ENCODE results near the gene GPS1.
A peak's percentile ranks its signal among the peaks of the same experiment; 100 is the strongest.
"Not testable (repeated sequence)": the region's sequence is repeated elsewhere in the genome, so short reads cannot be mapped to it uniquely, and the experiment has no call there.

GPS1 gene

DNA sequence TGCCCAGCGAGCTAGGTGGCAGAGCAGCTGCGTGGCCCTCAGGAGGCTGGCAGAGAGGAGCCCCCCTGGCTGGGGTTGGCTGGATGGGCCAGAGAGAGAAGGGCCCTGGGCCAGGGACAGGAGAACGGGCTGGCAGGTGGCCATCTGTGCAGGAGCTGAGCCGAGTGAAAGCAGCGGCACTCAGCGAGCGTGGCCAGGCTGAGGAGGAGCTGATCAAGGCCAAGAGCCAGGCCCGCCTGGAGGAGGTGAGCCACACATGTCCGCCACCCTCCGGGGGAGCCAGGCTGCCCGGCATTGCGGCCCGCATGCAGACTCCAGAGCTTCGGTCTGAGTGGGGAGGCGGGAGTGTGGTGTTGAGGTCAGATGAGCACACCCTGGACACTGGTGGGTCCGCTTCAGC lies 22.3 kb upstream of the GPS1 start:
- DNase-seq = no peak

DNA sequence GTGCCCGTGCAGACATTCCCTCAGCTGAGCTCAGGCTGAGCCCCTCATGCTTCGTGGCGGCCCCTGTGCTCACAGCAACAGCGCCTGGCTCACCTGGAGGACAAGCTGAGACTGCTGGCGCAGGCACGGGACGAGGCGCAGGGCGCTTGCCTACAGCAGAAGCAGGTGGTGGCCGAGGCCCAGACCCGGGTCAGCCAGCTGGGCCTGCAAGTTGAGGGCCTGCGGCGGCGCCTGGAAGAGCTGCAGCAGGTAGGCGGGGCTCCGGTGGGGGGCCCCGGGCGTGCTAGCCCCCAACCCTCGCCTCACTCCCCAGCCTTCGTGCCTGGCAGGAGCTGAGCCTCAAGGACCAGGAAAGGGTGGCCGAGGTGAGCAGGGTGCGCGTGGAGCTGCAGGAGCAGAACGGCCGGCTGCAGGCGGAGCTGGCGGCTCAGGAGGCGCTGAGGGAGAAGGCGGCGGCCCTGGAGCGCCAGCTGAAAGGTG lies 21.7 kb upstream of the GPS1 start:
- no peak for DNase-seq

DNA sequence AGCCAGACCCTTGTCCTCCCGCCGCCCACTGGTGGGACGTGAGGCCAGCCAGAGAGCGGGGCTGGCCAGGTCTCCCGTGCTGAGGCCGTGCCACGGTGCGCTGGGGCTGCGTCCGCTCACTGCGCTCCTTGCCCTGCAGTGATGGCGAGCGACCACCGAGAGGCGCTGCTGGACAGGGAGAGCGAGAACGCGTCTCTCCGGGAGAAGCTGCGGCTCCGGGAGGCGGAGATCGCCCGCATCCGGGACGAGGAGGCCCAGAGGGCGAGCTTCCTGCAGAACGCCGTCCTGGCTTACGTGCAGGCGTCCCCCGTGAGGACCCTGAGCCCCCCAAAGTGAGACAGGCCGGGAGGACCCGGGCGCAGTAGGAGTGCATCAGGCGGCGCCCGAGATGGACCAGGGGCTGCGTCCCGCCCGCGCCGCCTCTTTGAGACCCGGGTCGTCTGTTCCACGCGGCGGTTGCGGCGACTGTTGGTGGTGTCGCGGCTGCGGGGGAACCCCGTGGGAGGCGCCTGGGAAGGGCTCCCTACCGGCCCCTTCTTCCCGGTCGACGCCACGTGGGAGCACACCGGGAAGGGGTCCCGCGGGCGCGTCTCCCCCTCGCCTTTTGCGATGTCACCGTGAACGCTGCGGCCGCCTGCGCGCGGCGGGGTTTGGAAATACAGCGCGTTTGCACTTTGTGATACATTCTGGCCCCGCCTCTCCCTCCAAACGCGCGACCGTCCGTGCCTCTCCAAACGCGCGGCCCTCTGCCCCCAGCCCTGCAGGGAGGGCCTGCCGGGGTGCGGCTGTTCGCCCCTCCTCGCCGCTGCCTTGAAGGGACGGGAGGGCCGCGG lies 21.0 kb upstream of the GPS1 start:
- DNase-seq = peak; percentile 89

DNA sequence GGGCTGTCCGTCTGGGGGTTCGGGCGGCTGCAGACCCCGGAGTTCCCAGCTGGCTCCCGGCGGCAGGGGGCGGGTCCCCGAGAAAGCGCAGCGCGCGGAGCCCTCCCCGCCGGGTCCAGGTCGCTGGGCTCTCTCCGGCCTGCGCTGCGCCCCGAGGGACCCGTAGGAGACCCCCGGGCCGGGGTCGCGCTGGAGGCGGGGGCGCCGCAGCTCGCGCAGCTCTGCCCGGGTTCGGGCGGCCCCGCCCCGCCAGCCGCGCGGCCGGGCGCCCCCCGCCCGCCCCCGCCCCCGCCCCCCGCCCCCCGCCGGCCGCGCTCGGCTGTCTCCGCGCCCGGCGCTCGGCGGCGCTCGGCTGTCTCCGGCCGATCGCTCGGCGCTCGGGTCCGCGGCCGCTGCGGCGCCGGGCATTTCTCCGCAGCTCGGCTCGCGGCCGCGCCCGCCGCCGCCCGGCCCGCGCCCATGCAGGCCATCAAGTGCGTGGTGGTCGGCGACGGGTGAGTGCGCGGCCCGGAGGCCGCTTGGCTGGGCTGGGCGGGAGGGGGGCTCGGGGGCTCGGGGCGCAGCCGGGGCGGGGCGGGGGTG lies 20.3 kb upstream of the GPS1 start, which contains the start of gene RAC3:
Gene RAC3 (plus strand): TSS at position 376 of the 582 bp plus-strand sequence. CDS start 84 bp downstream, at position 460.
- DNase-seq = no peak

DNA sequence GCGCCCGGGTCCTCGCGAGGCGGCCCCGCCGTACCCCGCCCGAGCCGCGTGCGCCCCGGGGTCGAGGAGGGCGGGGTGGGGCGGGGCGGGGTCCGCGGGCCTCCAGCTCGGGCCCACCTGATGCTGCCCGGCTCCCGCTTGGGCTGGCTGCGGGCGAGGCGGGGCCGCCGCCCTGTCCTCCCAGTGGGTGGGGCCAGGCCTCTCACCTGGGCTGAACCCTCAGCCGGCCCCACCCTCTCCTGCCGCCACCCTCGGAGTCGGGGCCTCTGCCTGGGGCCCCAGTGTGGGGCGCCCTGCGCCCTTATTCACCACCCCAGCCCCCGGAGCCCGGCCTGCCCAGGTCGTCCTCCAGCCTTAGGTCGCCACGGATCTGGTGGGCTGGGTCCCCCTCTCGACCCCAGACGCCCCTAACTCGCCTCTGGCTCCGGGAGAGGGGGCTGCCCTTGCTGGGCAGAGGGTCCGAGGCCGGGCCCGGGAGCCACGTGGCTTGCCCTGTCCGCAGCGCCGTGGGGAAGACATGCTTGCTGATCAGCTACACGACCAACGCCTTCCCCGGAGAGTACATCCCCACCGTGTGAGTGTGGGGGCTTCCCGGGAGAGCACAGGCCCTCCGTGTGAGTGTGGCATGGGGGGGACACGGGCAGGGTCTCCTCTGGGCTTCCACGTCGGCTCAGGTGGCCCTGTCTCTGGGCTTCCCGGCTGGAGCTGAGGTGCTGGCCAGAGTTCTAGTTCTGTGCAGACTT lies 19.6 kb upstream of the GPS1 start:
- peak; percentile 63 for DNase-seq

DNA sequence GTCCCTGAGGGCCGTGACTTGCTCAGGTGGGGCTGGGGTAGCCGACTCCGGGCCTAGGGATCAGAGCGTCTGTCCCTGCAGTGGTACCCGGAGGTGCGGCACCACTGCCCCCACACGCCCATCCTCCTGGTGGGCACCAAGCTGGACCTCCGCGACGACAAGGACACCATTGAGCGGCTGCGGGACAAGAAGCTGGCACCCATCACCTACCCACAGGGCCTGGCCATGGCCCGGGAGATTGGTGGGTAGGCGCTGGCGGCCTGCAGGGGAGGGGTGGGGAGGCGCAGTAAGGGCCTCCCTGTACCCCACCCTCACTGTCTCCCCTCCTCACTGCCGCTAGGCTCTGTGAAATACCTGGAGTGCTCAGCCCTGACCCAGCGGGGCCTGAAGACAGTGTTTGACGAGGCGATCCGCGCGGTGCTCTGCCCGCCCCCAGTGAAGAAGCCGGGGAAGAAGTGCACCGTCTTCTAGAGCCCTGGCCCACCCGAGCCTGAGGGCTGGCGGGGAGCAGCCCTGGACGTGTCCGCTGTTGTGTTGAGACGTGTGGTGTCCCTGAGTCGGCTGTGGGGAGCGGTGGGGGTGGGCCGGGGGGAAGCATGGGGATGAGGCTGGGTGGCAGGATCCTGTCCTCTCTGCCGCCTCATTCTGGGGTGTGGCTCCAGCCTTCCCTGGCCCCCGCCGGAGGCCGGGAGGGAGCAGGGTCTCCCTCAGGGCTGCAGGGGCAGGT lies 18.2 kb upstream of the GPS1 start:
- DNase-seq = no peak

DNA sequence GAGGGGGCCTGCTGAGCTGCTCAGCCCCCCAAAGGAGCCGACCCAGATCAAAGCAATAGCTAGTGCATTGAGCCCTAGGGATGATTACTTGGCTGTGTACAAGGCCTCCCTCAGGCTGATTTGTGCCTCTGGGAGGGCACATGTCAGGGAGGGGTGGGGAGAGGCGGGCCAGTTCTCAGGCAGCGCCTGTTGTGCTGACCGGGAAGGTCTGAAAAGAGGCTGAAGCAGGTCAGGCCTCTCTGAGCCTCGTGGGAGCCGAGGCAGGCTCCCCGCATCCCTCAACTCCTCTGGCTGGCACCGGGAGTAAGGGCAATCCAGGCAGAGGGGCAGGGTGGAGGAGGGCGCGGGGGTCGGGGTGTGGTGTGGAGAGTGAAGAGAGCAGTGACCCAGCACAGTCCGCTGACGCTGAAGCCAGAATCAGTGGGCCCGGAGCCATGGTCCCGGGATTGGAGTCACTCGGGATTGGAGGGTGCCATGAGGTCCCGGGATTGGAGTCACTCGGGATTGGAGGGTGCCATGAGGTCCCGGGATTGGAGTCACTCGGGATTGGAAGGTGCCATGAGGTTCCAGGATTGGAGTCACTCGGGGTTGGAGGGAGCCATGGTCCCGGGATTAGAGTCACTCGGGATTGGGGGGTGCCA lies 17.2 kb upstream of the GPS1 start:
- DNase-seq = no peak

DNA sequence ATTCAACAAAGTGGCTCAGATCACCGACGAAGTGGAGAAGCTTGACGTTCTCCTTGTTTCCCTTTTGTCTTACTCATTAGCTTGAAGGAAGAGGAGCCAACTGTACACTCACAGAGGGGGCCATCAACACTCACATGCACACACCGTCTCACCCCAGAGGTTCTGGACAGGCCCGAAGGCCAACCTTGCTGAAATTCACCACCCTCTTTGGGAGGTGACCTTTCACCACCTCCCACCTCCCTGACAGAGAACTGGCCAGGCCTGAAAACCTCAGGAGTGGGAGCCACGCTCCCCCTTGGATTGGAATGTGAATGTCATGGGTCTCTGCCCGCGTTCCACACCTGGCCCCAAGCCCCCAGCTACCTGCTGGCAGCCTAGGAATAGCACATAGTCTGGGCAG lies 16.2 kb upstream of the GPS1 start:
- no peak for DNase-seq

DNA sequence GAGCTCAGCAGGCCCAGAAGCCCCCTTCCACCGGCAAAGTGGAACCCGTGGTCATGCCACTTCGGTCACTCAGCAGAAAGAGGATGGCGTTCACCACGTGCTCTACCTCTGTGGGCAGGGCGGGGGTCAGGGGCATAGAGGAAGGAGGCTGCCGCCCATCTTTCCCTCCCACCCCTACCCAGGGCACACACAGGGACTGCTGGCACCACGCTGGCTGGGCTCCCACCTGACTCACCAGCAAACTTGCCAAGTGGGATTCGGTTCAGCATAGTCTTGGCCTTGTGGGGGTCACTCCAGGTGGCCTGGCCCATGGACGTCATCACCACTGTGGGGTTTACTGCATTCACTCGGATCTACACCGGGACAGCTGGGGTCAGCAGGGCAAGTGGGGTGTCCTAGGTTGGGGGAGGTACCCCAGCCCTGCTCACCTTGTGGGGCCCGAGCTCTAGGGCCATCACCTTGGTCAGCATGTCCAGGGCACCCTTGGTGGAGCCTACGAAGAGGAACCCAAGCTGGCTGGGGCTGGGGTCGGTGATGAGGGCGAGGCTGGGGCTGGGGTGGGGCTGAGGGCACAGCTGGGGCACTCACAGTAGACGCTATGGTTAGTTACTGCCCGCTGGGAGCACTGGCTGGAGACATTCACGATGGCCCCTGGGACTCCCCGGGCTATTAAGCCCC lies 15.6 kb upstream of the GPS1 start:
- no peak for DNase-seq

DNA sequence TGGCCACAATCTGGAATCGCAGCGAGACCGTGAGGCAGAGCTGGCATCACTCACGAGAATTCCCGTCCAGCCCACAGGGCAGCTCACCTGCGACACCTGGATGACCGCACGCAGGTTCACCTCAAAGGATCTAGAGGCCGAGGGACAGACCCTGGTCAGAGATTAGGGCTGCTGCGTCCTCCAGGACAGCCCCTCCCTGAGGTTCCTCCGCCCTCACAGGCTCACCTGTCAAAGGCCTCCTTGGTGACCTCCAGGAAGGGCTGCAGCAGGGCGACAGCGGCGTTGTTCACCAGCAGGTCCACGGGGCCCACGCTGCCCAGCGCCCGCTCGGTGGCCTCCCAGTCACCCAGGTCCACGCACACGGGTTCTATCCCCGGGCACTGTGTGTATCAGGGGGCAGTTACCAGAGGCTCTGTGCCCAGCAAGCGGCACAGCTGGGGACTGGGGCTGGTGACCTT lies 15.0 kb upstream of the GPS1 start:
- DNase-seq = peak; percentile 38

DNA sequence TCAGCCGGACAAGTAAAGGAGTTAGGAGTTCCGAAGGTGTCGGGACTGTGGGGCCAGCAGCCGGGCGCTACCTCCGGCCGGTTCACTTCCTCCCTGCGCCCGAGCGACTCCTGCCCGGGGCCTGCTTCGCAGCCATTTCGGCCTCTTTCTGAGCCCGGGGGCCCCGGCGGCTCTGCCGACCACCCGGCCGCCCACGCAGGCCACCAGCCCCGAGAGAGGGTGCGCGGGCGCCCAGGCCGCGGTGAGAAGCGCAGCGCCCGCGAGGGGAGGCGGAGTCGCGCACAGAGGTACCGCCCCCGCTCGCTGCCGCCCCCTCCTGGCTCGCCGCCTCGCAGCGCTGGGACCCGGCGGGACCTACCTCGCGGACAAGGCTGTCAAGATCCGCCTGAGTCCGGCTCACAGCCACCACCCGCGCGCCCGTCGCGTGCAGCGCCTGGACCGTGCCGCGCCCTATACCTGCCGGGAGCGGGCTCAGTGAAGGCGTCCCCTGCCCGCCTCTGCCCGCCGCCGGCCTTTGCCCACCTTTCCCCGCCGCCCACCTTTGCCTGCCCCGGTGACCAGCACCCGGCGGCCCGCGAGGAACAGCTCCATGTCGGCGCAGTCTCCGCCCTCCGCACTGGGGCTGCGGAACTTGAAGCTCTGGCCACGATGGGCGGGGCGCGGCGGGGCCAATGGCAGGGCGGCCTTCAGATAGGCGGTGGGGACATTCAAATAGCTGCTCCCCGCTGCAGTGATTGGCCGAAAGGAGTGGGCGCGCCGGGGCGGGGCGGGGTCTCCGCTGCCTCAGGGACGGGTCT lies 14.4 kb upstream of the GPS1 start, which contains the start of gene DCXR:
Gene DCXR (minus strand): TSS at position 606 of the 797 bp plus-strand sequence. CDS start 15 bp downstream, at position 591.
- DNase-seq = peak; percentile 97

DNA sequence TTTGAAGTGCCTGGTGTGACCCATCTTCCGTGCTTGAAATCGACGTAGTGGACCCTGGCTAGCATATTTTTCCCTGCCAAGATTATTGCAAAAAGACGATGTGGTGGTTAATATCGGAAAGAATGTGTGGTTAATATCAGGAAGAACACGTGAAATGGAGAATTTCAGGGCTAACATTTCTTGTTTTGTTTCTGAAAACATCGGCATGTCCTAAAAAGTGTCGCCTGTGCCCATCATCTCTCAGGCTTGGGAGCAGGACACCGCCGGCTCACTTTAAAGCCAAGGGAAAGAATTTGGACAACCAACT lies 13.9 kb upstream of the GPS1 start:
- no peak for DNase-seq

DNA sequence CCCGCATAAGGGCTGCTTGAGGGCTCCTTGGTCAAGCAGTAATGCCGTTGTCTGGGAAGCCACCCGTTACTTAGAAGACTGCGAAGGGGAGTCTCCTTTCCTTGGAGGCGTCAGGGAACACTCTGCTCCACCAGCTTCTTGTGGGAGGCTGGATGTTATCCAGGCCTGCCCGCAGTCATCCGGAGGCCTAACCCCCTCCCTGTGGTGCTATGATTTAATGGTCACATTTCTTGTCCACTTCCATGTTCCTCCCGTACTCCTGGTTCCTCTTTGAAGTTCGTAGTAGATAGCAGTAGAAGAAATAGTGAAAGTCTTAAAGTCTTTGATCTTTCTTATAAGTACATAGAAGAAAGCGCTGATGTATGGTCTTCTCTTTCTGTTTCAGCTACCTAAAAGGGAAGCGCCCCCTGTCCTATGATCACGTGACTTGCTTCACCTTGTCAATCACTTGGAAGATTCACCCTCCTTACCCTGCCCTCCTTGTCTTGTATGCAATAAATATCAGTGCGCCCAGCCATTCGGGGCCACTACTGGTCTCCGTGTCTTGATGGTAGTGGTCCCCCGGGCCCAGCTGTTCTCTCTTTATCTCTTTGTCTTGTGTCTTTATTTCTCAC lies 12.8 kb upstream of the GPS1 start:
- not testable (repeated sequence) for DNase-seq

DNA sequence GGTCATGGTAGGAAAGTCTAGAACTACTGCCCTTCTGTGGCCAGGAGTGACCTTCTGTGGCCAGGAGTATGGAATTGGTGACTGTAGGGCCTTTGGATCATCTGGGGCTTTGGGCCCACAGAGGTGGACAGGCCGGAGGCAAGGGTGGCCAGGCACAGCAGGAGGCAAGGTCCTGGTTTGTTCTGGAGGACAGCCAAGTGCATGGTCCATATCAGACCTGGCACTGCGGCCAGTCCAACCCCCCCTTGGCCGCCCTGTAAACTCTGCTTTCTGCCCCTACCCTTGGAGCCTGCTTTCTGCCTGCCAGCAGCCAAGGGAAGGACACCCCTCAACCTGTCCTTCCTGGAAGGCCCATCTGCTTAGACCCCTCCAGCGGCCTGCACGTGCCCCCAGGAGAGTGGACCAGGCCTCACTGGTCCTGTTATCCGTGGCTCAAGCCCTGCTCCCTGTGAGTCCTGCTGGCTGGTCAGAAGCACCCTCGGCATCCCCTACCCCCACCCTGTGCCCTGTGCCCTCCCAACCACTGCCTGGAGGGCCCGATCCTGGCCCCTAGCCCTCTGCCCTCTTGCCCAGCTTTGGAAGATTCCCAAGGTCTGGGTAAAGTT lies 11.9 kb upstream of the GPS1 start:
- DNase-seq = no peak

DNA sequence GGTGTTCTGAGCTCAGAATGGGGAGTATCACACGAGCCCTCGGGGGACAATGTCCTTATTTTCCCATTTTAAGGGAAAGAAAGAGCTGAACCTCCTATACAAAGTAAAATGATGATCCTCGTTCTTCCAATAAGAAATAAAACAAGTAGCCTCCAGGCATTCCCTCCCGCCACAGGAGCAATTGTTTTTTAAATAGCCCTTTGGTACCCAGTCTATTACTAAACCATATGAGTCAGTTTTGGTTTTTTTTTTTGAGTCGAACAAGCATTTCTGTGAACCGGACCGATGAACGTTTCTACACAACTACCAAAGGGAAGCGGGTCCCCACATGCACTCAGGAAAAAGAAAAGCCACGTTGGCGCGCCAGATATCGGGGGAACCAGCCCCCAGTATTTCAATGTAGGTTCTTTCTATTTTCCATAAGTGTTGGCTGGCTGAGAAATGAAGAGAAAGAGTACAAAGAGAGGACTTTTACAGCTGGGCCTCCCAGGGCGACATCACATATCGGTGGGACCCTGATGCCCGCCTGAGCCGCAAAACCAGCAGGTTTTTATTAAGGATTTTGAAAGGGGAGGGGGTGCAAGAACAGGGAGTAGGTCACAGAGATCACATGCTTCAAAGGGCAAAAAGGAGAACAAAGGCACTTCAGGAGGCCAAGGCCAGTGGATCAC lies 10.4 kb upstream of the GPS1 start:
- DNase-seq = no peak

DNA sequence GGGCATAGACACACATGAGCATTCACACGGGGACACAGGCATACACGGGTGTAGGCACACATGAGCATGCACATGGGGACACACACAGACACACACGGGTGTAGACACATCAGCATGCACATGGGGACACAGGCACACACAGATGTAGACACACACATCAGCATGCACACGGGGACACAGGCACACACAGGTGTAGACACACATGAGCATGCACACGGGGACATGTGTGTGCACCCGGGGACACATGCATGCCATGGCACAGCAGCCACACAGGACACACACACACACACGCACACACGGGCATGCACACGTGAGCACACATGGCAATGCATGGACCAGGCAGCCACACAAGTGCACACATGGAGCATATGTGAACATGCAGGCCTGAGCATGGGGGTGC lies 9.0 kb upstream of the GPS1 start:
- DNase-seq = no peak

DNA sequence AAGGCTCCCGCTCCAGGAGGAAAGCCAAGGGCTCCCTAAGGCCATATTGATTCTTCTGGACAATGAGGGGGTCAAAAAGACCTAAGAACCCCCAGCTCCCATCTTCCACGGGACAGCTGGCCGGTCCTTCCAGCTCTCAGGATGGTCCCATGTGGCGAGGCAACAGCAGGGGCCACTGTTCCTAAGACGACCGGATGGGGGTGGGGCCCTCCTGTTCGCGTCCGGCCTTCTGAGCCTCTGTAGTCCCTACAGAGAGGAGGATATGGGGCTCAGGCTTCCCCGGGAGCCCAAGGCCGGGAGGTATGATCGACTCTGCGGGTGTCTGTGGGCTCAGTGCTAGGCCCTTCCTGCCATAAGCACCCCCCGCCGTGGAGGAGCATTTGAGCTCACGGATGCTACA lies 8.2 kb upstream of the GPS1 start:
- no peak for DNase-seq

DNA sequence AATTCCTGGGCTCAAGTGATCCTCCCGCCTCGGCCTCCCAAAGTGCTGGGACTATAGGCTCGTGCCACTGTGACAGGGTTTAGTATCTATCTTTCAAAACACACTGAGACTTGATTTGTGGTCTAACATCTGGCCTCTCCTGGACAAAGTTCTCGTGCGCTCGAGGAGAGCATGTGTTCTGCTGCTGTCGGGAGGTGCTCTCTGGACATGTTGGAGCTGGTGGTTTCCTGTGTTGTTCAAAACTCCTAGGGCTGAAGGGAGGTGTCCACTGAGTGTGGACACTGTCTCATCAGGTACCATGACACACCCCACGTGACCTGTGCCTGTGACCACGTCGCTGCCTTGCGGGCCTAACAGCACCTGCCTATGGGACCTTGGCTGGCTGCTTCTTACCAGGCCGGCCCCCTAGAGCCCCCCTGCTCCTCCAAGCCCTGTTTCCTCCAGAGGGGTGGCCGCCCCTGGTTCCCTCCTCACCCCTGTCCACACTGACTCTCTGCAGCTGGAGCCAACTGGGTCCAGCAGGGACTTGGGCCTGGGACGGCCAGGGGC lies 5.7 kb upstream of the GPS1 start:
- no peak for DNase-seq

DNA sequence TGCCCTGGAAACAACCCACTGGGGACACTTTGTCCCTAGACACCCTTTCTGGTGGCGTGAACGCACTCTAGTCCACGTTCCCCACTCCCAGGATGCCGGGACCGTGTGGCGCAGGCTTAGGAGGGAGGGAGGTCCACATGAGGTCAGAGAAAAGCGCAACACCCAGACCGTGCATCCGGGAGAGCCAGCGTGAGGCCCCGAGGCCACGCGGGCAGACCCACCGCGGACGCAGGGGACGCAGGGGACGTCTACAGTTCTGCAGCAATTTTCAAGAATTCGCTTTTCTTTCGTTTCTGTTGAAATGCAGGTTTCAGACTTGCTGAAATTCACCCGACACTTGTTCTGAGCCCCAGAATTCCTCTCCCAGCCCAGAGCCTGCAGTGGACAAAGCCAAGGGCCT lies 4.8 kb upstream of the GPS1 start:
- no peak for DNase-seq
